Pancreas (tissue), 10 donors: ENCODE data around the gene FRS3. TPM values are rescaled to one million over a fixed set of nuclear protein-coding genes. Genes with fewer than 3 reads are reported as not detected.
"Not testable (repeated sequence)": the region's sequence is repeated elsewhere in the genome, so short reads cannot be mapped to it uniquely, and the experiment has no call there.

Source experiments
- ATAC-seq, 4 donors: fragments of 200-7000 bp; cut with Tn5 transposase; one replicate each; pipeline versions ENCODE4 v1.8.0 to v1.9.1; 2020; ENCODE audit warnings: mild to moderate bottlenecking in 4 of 4, moderate library complexity in 4 of 4
- DNase-seq, 6 donors: peaks; one replicate each; pipeline ENCODE4 v3.0.0-alpha.2; 2020
- FAIRE-seq: peaks from 2 replicates; lab custom pipeline; 2012; peaks lifted over from hg19 to GRCh38; lab: Jason Lieb, UNC
- H3K27ac ChIP-seq, 4 donors: fragments of 200-600 bp; sonication (generic); 1 replicate in 3 of 4; 2 replicates in 1 of 4; pipeline versions ENCODE4 v1.5.0 to v1.8.0; 2020
- H3K27me3 ChIP-seq, 4 donors: fragments of 200-600 bp; one replicate each; pipeline ENCODE4 v1.8.0; 2021
- H3K36me3 ChIP-seq, 3 donors: fragments of 200-600 bp; sonication (generic) in 1 of 3; one replicate each; pipeline versions ENCODE4 v1.5.0 to v1.8.0; 2020 to 2021
- H3K4me1 ChIP-seq, 3 donors: fragments of 200-600 bp; one replicate each; pipeline ENCODE4 v1.8.0; 2021
- H3K4me3 ChIP-seq, 4 donors: fragments of 200-600 bp; sonication (generic) in 2 of 4; one replicate each; pipeline versions ENCODE4 v1.5.0 to v1.8.0; 2020 to 2021
- H3K9me3 ChIP-seq, 4 donors: fragments of 200-600 bp; one replicate each; pipeline ENCODE4 v1.8.0; 2021
- WGBS, 2 donors: extraction: QIAGEN DNeasy Blood & Tissue Kit; methylation state at CpG; one replicate each; pipeline ENCODE4 v1.1.7; 2013; 5-methylcytosine and 5-hydroxymethylcytosine counted together
- intact Hi-C, 3 donors: fragments of 100-400 bp; cut with DNase I; formaldehyde crosslinking; loops; one replicate each; pipeline versions ENCODE4 v1.11.1 to v1.14.2; 2022
- polyA plus RNA-seq, 2 donors: library from polyadenylated mRNA; stranded (reverse); fragments of 200-250 nt; gene quantifications; one replicate each; pipeline ENCODE4 v1.2.3, GENCODE V29; 2013
- total RNA-seq, 6 donors: library from RNA; stranded (reverse); fragmentation: NEBNext Ultra II Directional in 4 of 6; extraction: Animal tissue kit (Norgen Biotek cat#: 25700) in 4 of 6; gene quantifications; one replicate each; pipeline versions ENCODE4 v1.2.1 to v1.2.4, GENCODE V29; 2021 to 2023
- TF ChIP-seq, protein P1 (sequence below), 4 donors: fragments of 200-600 bp; sonication (generic) in 3 of 4; IDR thresholded peaks; one replicate each; pipeline versions ENCODE4 v1.5.0 to v1.8.0; 2021; ENCODE audit warnings: antibody characterized with exemption in 4 of 4
- donor health status: healthy with polysubstance abuse.
- donor health status: DM: no; HTN: no; CAD: no; lungs with moderate emphysema.
- donor health status: DM: no; HTN: no; CAD: no.
- donor health status: control.
- donor health status: control.
- donor health status: Bipolar disorder and iron deficiency.
- donor health status: DM: yes; HTN: yes; CAD: no.
- donor health status: DM: no; HTN: no; CAD: no.
- donor health status: DM: no; HTN: no; CAD: no.
- donor health status: DM: yes; HTN: yes; CAD: no.

Gene FRS3
- total and polyA plus RNA-seq, 8 donors: 2.1 to 7.8 (median 3.7) TPM

DNA sequence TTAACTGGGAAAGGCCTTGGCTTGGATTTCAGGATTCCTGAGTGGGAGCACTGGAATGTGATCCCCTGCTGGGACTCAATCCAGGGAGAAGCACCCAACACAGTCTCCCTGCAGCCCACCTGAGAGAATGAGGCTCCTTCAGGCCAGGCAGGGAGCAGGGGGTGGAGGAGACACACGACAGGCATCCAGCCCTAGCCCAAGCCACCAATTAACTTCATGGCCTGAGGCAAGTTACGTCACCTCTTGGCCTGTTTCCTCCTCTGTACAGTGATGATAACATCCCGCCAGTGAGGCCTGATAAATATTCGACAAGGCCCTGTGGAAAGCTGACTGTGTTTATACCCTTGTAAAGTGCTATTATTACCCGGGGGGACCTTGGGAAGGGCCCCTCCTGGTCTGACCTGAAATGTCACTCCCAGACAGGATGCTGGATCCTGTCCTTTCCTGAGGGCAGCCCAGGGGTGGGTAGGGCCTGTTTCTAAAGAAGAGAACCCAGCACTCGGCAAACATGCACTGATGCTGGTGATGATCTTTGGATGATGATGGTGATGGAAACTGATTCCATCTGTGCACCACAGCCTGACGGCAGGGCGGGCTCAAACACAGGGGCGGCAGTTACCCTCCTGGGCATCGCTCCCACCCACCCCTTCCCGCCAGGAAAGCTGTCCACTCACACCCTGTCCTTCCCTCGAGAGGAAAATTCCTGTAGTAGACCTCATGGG, 12.4 kb downstream of the FRS3 start:
- ATAC-seq: peak; percentile 76 to 90 (median 84)
- no peak for FAIRE-seq
- Histone ChIP-seq H3K36me3 (peaks cover 0 to 8% (median 0%) of the 10 kb centered on the region in 3 donors), H3K4me3 (no peak overlapping the region), H3K27ac (peak overlapping the region in 2 of 4 donors; percentile 25 to 41), H3K4me1 (no peaks in the 10 kb centered on the region), H3K9me3 (no peaks in the 10 kb centered on the region), H3K27me3 (no peaks in the 10 kb centered on the region)
- intact Hi-C loops: no loop called here
- DNase-seq: peak in 4 of 6 donors; percentile 47 to 56 (median 52)
- TF ChIP-seq, protein P1, sequence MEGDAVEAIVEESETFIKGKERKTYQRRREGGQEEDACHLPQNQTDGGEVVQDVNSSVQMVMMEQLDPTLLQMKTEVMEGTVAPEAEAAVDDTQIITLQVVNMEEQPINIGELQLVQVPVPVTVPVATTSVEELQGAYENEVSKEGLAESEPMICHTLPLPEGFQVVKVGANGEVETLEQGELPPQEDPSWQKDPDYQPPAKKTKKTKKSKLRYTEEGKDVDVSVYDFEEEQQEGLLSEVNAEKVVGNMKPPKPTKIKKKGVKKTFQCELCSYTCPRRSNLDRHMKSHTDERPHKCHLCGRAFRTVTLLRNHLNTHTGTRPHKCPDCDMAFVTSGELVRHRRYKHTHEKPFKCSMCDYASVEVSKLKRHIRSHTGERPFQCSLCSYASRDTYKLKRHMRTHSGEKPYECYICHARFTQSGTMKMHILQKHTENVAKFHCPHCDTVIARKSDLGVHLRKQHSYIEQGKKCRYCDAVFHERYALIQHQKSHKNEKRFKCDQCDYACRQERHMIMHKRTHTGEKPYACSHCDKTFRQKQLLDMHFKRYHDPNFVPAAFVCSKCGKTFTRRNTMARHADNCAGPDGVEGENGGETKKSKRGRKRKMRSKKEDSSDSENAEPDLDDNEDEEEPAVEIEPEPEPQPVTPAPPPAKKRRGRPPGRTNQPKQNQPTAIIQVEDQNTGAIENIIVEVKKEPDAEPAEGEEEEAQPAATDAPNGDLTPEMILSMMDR (IDR thresholded peaks at IDR 0.05): no peak
- WGBS, 2 donors: 47 to 49% methylated on average over 12 of the region's 12 CpGs

DNA sequence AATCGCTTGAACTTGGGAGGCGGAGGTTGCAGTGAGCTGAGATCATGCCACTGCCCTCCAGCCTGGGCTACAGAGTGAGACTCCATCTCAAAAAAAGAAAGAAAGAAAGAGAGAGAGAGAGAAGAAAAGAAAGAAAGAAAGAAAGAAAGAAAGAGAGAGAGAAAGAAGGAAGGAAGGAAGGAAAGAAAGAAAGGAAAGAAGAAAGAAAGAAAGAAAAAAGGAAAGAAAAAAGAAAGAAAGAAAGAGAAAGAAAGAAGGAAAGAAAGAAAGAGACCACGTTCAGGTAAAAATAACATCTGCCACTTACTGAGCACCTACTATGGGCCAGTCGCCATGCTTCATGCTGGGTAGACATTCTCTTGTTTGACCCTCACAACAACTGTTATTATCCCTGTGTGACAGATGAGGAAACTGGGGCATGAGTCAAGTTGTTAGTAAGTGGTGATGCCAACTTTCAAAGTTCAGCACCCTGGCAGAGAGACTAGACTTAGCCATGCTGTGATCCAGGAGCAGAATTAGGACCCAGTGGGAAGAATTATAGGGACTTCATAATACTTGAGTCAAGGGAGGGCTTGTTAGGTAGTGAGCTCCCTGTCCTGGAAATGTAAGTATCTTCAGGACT, 13.5 kb downstream of the FRS3 start:
- intact Hi-C loops, H3K9me3 ChIP-seq, H3K4me1 ChIP-seq, H3K27ac ChIP-seq, FAIRE-seq, H3K27me3 ChIP-seq, DNase-seq, H3K36me3 ChIP-seq, ATAC-seq, H3K4me3 ChIP-seq: not testable (repeated sequence)
- 86 to 87% methylated on average over 4 of the region's 4 CpGs for WGBS, 2 donors

DNA sequence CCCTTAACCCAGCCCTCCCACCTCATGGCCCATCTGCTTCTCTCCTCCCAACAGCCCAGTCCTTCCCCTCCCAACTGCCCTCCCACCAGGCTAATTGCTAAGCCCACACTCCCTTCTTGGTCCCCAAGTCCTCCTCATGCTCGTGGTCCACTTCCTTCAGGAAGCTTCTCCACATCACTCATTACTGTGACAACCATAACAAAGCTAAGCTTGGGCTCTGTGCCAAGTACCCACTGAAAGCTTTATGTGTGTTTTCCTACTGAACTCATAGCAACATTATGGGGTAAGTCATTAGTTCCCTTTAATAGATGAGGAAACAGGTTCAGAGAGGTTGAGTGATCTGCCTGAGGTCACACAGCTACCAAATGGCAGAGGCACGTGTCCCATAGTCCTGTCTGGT, 16.2 kb downstream of the FRS3 start:
- Histone ChIP-seq H3K27ac (no peak overlapping the region), H3K4me1 (no peaks in the 10 kb centered on the region), H3K36me3 (no peaks in the 10 kb centered on the region), H3K9me3 (no peaks in the 10 kb centered on the region), H3K4me3 (no peak overlapping the region), H3K27me3 (no peaks in the 10 kb centered on the region)
- intact Hi-C loops: no loop called here
- FAIRE-seq: no peak
- no peak for DNase-seq
- no peak for ATAC-seq
- 32 to 41% methylated on average over 2 of the region's 2 CpGs for WGBS, 2 donors
- TF ChIP-seq, protein P1 (IDR thresholded peaks at IDR 0.05): no peak

DNA sequence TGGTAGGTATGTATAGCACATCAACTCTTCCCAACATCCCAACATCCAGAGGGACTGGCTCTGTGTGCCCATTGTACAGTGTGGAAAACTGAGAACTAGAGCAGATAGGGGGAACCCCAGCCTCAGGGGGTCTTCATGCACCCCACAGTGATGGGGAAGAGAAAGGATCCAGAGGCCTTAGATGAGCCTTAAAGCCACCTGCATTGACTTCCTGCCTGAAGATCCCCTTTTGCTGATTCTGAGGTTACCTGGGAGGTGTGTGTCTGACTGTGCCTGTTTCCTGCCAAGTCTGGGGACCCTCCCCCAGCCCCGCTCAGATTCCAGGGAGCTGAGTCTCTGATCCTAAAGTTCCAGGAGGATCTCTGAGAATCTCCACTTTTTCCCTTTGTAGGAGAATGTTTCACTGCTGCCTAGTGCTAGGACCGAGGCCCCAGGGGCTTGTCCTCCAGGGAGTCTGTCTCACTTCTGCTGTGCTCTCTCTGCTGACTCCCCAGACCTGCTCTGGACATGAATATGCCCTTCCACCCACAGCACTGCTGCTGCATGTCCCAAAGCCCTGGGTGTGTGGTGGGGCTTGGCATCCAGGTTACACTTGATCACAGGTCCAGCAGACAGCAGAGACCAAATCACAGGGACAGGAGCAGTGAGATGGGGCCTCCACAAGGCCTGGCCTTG, 19.7 kb downstream of the FRS3 start:
- H3K27me3 ChIP-seq: no peaks in the 10 kb centered on the region
- no peak overlapping the region for H3K4me3 ChIP-seq
- no peaks in the 10 kb centered on the region for H3K4me1 ChIP-seq
- intact Hi-C loops: no loop called here
- H3K9me3 ChIP-seq: no peaks in the 10 kb centered on the region
- no peak overlapping the region for H3K27ac ChIP-seq
- H3K36me3 ChIP-seq: no peaks in the 10 kb centered on the region
- TF ChIP-seq, protein P1 (IDR thresholded peaks at IDR 0.05): no peak
- DNase-seq (no peak), ATAC-seq (no peak), FAIRE-seq (no peak)
- 59 to 73% methylated on average over 2 of the region's 2 CpGs for WGBS, 2 donors

DNA sequence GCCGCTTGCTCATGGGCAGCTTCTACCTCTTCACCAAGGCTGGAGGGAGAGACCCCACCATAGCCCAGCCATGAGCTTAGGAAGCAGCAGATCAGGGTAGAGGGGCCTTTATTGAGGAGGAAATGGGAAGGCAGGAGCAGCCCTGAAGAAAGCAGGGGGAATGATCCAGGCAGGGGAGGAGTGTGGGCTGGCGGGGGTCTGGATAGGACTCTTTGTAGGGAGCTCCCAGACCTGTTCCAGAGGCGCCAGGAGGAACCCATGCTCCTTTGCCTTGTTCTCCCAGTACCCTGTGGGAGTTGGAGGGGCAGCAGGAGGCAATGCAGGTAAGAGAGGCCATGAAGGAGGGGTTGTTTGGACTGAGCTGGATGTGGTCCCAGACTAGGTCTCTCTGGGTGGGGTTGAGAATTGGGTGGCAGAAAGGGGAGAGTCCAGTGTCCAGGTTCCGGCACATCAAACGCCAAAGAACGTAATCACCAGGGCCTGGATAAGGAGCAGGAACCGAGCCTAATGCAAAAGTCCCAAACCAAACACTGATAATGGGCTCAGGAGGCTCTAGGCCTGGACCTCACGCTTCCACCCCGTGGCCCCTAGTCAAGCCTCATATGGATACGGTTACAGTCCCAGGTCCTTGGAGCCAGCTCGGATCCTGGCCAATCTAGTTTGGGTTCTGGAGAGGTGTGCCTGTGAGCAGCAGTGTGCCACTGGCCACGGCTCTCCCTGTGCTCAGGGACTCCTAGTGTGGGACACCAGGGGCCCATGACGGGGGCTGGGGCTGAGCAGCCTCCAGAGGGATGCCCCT, 20.4 kb downstream of the FRS3 start:
- Histone ChIP-seq H3K36me3 (no peaks in the 10 kb centered on the region), H3K27ac (no peak overlapping the region), H3K27me3 (no peaks in the 10 kb centered on the region), H3K4me3 (no peak overlapping the region), H3K4me1 (no peaks in the 10 kb centered on the region), H3K9me3 (no peaks in the 10 kb centered on the region)
- FAIRE-seq (no peak), DNase-seq (no peak), ATAC-seq (peak in 1 of 4 donors; percentile 24)
- 79 to 80% methylated on average over 13 of the region's 13 CpGs for WGBS, 2 donors
- TF ChIP-seq, protein P1 (IDR thresholded peaks at IDR 0.05): no peak
- intact Hi-C loops: no loop called here
